H1 (cell line): Measurements from ENCODE around the gene TTYH2. TPM values are rescaled to one million over a fixed set of nuclear protein-coding genes. Genes with fewer than 3 reads are reported as not detected.

Experiments
- HDAC6 ChIP-seq: IDR thresholded peaks from one replicate; pipeline ENCODE4 v1.7.1; 2012; ENCODE audit warnings: low read depth, mild to moderate bottlenecking, inconsistent platforms, low read length, moderate library complexity
- MAFK ChIP-seq: IDR thresholded peaks from 2 replicates; pipeline ENCODE4 v1.6.1; 2012; ENCODE audit warnings: low read depth, mild to moderate bottlenecking, improper control_type of control experiment, low read length
- POLR2AphosphoS5 ChIP-seq: IDR thresholded peaks from 2 replicates; pipeline ENCODE4 v1.6.1; 2011; ENCODE audit warnings: low read depth, low read length
- POU5F1 ChIP-seq: IDR thresholded peaks from 2 replicates; pipeline ENCODE4 v1.6.1; 2011; ENCODE audit warnings: low read depth, mild to moderate bottlenecking, low read length, moderate library complexity
- RBBP5 ChIP-seq: IDR thresholded peaks from 2 replicates; pipeline ENCODE4 v1.7.1; 2012; ENCODE audit warnings: low read depth, mild to moderate bottlenecking, inconsistent platforms, low read length, moderate library complexity, borderline replicate concordance
- RNF2 ChIP-seq: fragments of 200-900, 300-1000 bp; sonication (generic); IDR thresholded peaks from 2 replicates; pipeline ENCODE4 v1.7.1; 2016; ENCODE audit warnings: borderline replicate concordance, low read depth, mild to moderate bottlenecking, antibody characterized with exemption, low read length; ENCODE audit not compliant: poor library complexity, severe bottlenecking; ENCODE audit errors: missing control alignments
- SP1 ChIP-seq: IDR thresholded peaks from 2 replicates; pipeline ENCODE4 v1.6.1; 2011; ENCODE audit warnings: low read depth, low read length
- TEAD4 ChIP-seq: IDR thresholded peaks from 2 replicates; pipeline ENCODE4 v1.6.1; 2012; ENCODE audit warnings: low read depth, low read length, inconsistent platforms, mixed read lengths
- polyA plus RNA-seq, 7 experiments: library from polyadenylated mRNA; depleted of rRNA in 3 of 7; stranded (reverse) in 5 of 7; unstranded in 2 of 7; fragments of >200 nt in 5 of 7; fragments of 200-250 nt in 2 of 7; gene quantifications; 1 replicate in 5 of 7; 2 replicates in 1 of 7; 4 replicates in 1 of 7; pipeline versions ENCODE4 v1.2.1 to v1.2.3, GENCODE V29; 2011 to 2013; ENCODE audit warnings: missing spikeins in 2 of 7, mixed read lengths in 2 of 7
- total RNA-seq: library from RNA; stranded (reverse); fragmentation: NEBNext Ultra II Directional; extraction: Animal tissue kit (Norgen Biotek cat#: 25700); gene quantifications from 2 replicates; pipeline ENCODE4 v1.2.1, GENCODE V29; 2021

The TTYH2 gene
- total and polyA plus RNA-seq, 2 of the 8 experiments (the other 6 are each of a cell fraction or from before 2014, with no cell fraction given): 3.2 to 9.2 TPM

DNA sequence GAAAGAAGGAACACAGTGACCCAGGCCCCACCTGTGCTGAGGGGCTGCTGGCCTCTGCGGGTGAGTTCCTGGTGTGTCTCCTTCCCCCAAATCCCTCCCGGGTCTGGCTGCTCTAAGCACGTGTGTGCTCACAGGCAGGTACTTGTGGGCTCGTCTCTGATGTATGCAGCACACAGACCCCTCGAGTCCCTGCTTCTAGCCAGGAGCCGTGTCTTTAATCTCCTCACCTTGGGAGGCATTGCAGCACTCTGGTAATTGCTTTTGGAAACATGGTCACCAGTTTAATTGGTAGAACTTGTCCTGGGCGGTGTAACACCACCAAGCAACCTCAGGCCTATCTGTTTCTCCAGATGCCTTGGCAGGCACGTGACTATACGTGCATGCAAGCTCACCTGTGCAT lies 18.7 kb upstream of the TTYH2 start (continued):
- TF ChIP-seq SP1 (no peak), POLR2AphosphoS5 (no peak), TEAD4 (no peak), MAFK (no peak), HDAC6 (no peak), RBBP5 (no peak), POU5F1 (no peak), RNF2 (no peak)
